Trophoblast cell (in vitro differentiated cells and primary cell): ENCODE measurements around the gene CBX2.

Source experiments
- DNase-seq, 2 donors: peaks; one replicate each; pipeline ENCODE4 v3.0.0-alpha.2; 2016
- H2AFZ ChIP-seq: 2 replicates; pipeline ENCODE4 v1.6.1; 2013; ENCODE audit warnings: low read length, moderate library complexity, mild to moderate bottlenecking; ENCODE audit not compliant: insufficient read depth, poor library complexity
- H2AK5ac ChIP-seq: 2 replicates; pipeline ENCODE4 v1.6.1; 2013; ENCODE audit warnings: mild to moderate bottlenecking, low read length
- H2BK120ac ChIP-seq: 2 replicates; pipeline ENCODE4 v1.6.1; 2013; ENCODE audit warnings: low read length, mild to moderate bottlenecking, moderate library complexity; ENCODE audit not compliant: insufficient read depth, poor library complexity
- H2BK12ac ChIP-seq: 2 replicates; pipeline ENCODE4 v1.6.1; 2013; ENCODE audit warnings: mild to moderate bottlenecking, low read length, moderate library complexity
- H2BK5ac ChIP-seq: 2 replicates; pipeline ENCODE4 v1.6.1; 2013; ENCODE audit warnings: low read length, low read depth, moderate library complexity, mild to moderate bottlenecking; ENCODE audit not compliant: poor library complexity
- H3K14ac ChIP-seq: 2 replicates; pipeline ENCODE4 v1.6.1; 2013; ENCODE audit warnings: mild to moderate bottlenecking, low read length
- H3K18ac ChIP-seq: 2 replicates; pipeline ENCODE4 v1.6.1; 2013; ENCODE audit warnings: mild to moderate bottlenecking, low read length
- H3K23ac ChIP-seq: 2 replicates; pipeline ENCODE4 v1.6.1; 2013; ENCODE audit warnings: low read length
- H3K27ac ChIP-seq: 2 replicates; pipeline ENCODE4 v1.5.1; 2013; ENCODE audit warnings: low read depth, mild to moderate bottlenecking, inconsistent platforms, low read length, moderate library complexity
- H3K27me3 ChIP-seq: 2 replicates; pipeline ENCODE4 v1.6.1; 2013; ENCODE audit warnings: inconsistent platforms, mild to moderate bottlenecking, low read length, moderate library complexity; ENCODE audit not compliant: insufficient read depth
- H3K36me3 ChIP-seq, 2 experiments: 1 replicate in 1 of 2; 2 replicates in 1 of 2; pipeline ENCODE4 v1.6.1; 2013; ENCODE audit warnings: low read length in 2 of 2, mild to moderate bottlenecking in 2 of 2, moderate library complexity in 1 of 2; ENCODE audit not compliant: insufficient read depth in 2 of 2, control insufficient read depth in 1 of 2
- H3K4ac ChIP-seq: 2 replicates; pipeline ENCODE4 v1.6.1; 2013; ENCODE audit warnings: low read depth, mild to moderate bottlenecking, low read length, moderate library complexity
- H3K4me1 ChIP-seq, 2 experiments: 1 replicate in 1 of 2; 2 replicates in 1 of 2; pipeline ENCODE4 v1.6.1; 2013; ENCODE audit warnings: low read length in 2 of 2, mild to moderate bottlenecking in 2 of 2, moderate library complexity in 1 of 2; ENCODE audit not compliant: insufficient read depth in 2 of 2, control insufficient read depth in 1 of 2
- H3K4me2 ChIP-seq: 2 replicates; pipeline ENCODE4 v1.6.1; 2013; ENCODE audit warnings: inconsistent platforms, mild to moderate bottlenecking, low read length, moderate library complexity
- H3K4me3 ChIP-seq: 2 replicates; pipeline ENCODE4 v1.5.1; 2013; ENCODE audit warnings: mild to moderate bottlenecking, low read depth, low read length, inconsistent platforms
- H3K79me1 ChIP-seq: one replicate; pipeline ENCODE4 v1.6.1; 2013; ENCODE audit warnings: low read length
- H3K79me2 ChIP-seq: 2 replicates; pipeline ENCODE4 v1.6.1; 2013; ENCODE audit warnings: low read length, mild to moderate bottlenecking; ENCODE audit not compliant: control insufficient read depth, insufficient read depth, poor library complexity
- H3K9ac ChIP-seq: 2 replicates; pipeline ENCODE4 v1.6.1; 2013; ENCODE audit warnings: mild to moderate bottlenecking, low read length
- H3K9me3 ChIP-seq: 2 replicates; pipeline ENCODE4 v1.6.1; 2013; ENCODE audit warnings: low read depth, mild to moderate bottlenecking, control low read depth, inconsistent platforms, low read length; ENCODE audit not compliant: insufficient read depth
- H4K12ac ChIP-seq: 2 replicates; pipeline ENCODE4 v1.6.1; 2013; ENCODE audit warnings: low read depth, mild to moderate bottlenecking, low read length, moderate library complexity
- H4K8ac ChIP-seq: 2 replicates; pipeline ENCODE4 v1.6.1; 2013; ENCODE audit warnings: low read depth, mild to moderate bottlenecking, low read length, moderate library complexity
- H4K91ac ChIP-seq: one replicate; pipeline ENCODE4 v1.6.1; 2013; ENCODE audit warnings: low read depth, mild to moderate bottlenecking, low read length, moderate library complexity
- WGBS: extraction: QIAGEN DNeasy Blood & Tissue Kit; methylation state at CpG from one replicate; pipeline ENCODE4 v1.1.7; 2013; ENCODE audit warnings: missing lambda C conversion rate; ENCODE audit not compliant: insufficient read length, insufficient coverage; ENCODE audit errors: extremely low coverage; 5-methylcytosine and 5-hydroxymethylcytosine counted together

The CBX2 gene

GRCh38 chr17:79786930-79787643, 9.1 kb downstream of the CBX2 start:
- Histone ChIP-seq H2BK120ac (no peak overlapping the region), H4K8ac (no peak overlapping the region), H3K27ac (no peak overlapping the region), H2BK12ac (no peak overlapping the region), H3K79me1 (no peaks in the 10 kb centered on the region), H3K4me3 (no peak overlapping the region), H3K14ac (no peak overlapping the region), H3K27me3 (peaks cover 36% of the 10 kb centered on the region), H3K9me3 (peaks cover 10% of the 10 kb centered on the region), H4K91ac (no peak overlapping the region), H3K4me2 (no peak overlapping the region), H2AK5ac (no peak overlapping the region), H3K23ac (no peak overlapping the region), H4K12ac (no peak overlapping the region), H3K4ac (no peak overlapping the region), H3K4me1 (peaks cover 0 to 5% of the 10 kb centered on the region in 2 experiments), H3K18ac (no peak overlapping the region), H2AFZ (no peak overlapping the region), H3K79me2 (no peaks in the 10 kb centered on the region), H3K9ac (no peak overlapping the region), H3K36me3 (peaks cover 30 to 35% of the 10 kb centered on the region in 2 experiments), H2BK5ac (no peak overlapping the region)
- DNase-seq = no peak
- no CpG with 5 or more reads among the region's 12 CpGs for WGBS

- no CpG with 5 or more reads among the region's 5 CpGs for WGBS
- no peak overlapping the region for H3K14ac ChIP-seq
- H2BK5ac ChIP-seq = no peak overlapping the region
- no peak overlapping the region for H3K23ac ChIP-seq
- H3K27me3 ChIP-seq = peaks cover 49% of the 10 kb centered on the region
- H4K12ac ChIP-seq = no peak overlapping the region
- no peak overlapping the region for H2AFZ ChIP-seq
- H3K4ac ChIP-seq = no peak overlapping the region
- no peak overlapping the region for H4K91ac ChIP-seq
- no peak overlapping the region for H4K8ac ChIP-seq
- H3K4me1 ChIP-seq = peaks cover 4 to 8% of the 10 kb centered on the region in 2 experiments
- no peak overlapping the region for H3K4me3 ChIP-seq
- DNase-seq = no peak
- H3K9me3 ChIP-seq = peaks cover 10% of the 10 kb centered on the region
- peaks cover 5% of the 10 kb centered on the region for H3K79me1 ChIP-seq
- no peak overlapping the region for H3K18ac ChIP-seq
- H3K36me3 ChIP-seq = peaks cover 19 to 24% of the 10 kb centered on the region in 2 experiments
- no peak overlapping the region for H2BK12ac ChIP-seq
- no peak overlapping the region for H3K9ac ChIP-seq
- H3K27ac ChIP-seq = no peak overlapping the region
- no peak overlapping the region for H2AK5ac ChIP-seq
- no peak overlapping the region for H2BK120ac ChIP-seq
- no peak overlapping the region for H3K4me2 ChIP-seq
- no peaks in the 10 kb centered on the region for H3K79me2 ChIP-seq
These were observed 10.5 kb downstream of the CBX2 start for GRCh38 chr17:79788455-79788854.

- H4K91ac ChIP-seq = no peak overlapping the region
- no peak for DNase-seq
- peaks cover 10% of the 10 kb centered on the region for H3K9me3 ChIP-seq
- no peak overlapping the region for H3K23ac ChIP-seq
- no peak overlapping the region for H3K27ac ChIP-seq
- H3K18ac ChIP-seq = no peak overlapping the region
- peak overlapping the region; percentile 9 for H4K8ac ChIP-seq
- H2AK5ac ChIP-seq = no peak overlapping the region
- H2BK12ac ChIP-seq = no peak overlapping the region
- H3K4me2 ChIP-seq = peak overlapping the region; percentile 49
- H3K79me2 ChIP-seq = no peaks in the 10 kb centered on the region
- H2BK120ac ChIP-seq = no peak overlapping the region
- no peak overlapping the region for H3K4me3 ChIP-seq
- H2BK5ac ChIP-seq = no peak overlapping the region
- H3K27me3 ChIP-seq = peaks cover 53% of the 10 kb centered on the region
- H4K12ac ChIP-seq = no peak overlapping the region
- no peak overlapping the region for H3K9ac ChIP-seq
- H2AFZ ChIP-seq = peak overlapping the region; percentile 77
- peaks cover 5% of the 10 kb centered on the region for H3K79me1 ChIP-seq
- H3K4ac ChIP-seq = no peak overlapping the region
- H3K36me3 ChIP-seq = peaks cover 11 to 16% of the 10 kb centered on the region in 2 experiments
- no peak overlapping the region for H3K14ac ChIP-seq
- H3K4me1 ChIP-seq = peaks cover 6 to 13% of the 10 kb centered on the region in 2 experiments
- no CpG with 5 or more reads among the region's 52 CpGs for WGBS
These were observed 11.3 kb downstream of the CBX2 start for GRCh38 chr17:79788989-79789942.

- Histone ChIP-seq H3K79me2 (no peaks in the 10 kb centered on the region), H2BK120ac (no peak overlapping the region), H2AK5ac (no peak overlapping the region), H3K4me1 (peaks cover 6 to 13% of the 10 kb centered on the region in 2 experiments), H2BK5ac (no peak overlapping the region), H3K4ac (no peak overlapping the region), H3K27ac (no peak overlapping the region), H3K9me3 (peaks cover 10% of the 10 kb centered on the region), H3K27me3 (peaks cover 62% of the 10 kb centered on the region), H3K4me2 (peak overlapping the region; percentile 49), H4K12ac (no peak overlapping the region), H4K91ac (no peak overlapping the region), H2AFZ (peak overlapping the region; percentile 77), H4K8ac (peak overlapping the region; percentile 9), H3K23ac (no peak overlapping the region), H3K4me3 (no peak overlapping the region), H2BK12ac (no peak overlapping the region), H3K9ac (no peak overlapping the region), H3K18ac (no peak overlapping the region), H3K79me1 (peaks cover 5% of the 10 kb centered on the region), H3K14ac (no peak overlapping the region), H3K36me3 (peaks cover 6 to 7% of the 10 kb centered on the region in 2 experiments)
- WGBS = no CpG with 5 or more reads among the region's 74 CpGs
- DNase-seq = peak in 1 of 2 donors; percentile 27
These were observed 12.2 kb downstream of the CBX2 start for GRCh38 chr17:79789943-79790804.
